CD4-positive, alpha-beta T cell (primary cell): Measurements from ENCODE around the gene CCDC9B. TPM values are rescaled to one million over a fixed set of nuclear protein-coding genes. Genes with fewer than 3 reads are reported as not detected.

Source experiments
- ATAC-seq: fragments of 200-7000 bp; cut with Tn5 transposase; one replicate; pipeline ENCODE4 v1.10.0; 2022; ENCODE audit warnings: mild to moderate bottlenecking; ENCODE audit not compliant: poor library complexity
- CTCF ChIA-PET: fragments of 350-600 bp; sonication (Branson Sonifier 250); formaldehyde crosslinking; loops from one replicate; lab custom pipeline; 2021; ENCODE audit warnings: antibody characterized with exemption, inconsistent platforms; lab: Charles Lee
- POLR2A ChIA-PET: fragments of 350-600 bp; sonication (Branson Sonifier 250); formaldehyde crosslinking; loops from one replicate; lab custom pipeline; 2021; ENCODE audit warnings: antibody characterized with exemption, inconsistent platforms; lab: Charles Lee
- DNase-seq, 14 experiments: peaks; one replicate each; pipeline ENCODE4 v3.0.0-alpha.2; 2013 to 2020; ENCODE audit warnings: mixed read lengths in 2 of 14
- H3K27ac ChIP-seq, 2 donors: one replicate each; pipeline versions ENCODE4 v1.5.1 to v1.7.0; 2013; ENCODE audit warnings: low read length in 2 of 2, low read depth in 1 of 2, mild to moderate bottlenecking in 1 of 2
- H3K27me3 ChIP-seq, 2 experiments: 1 replicate in 1 of 2; 2 replicates in 1 of 2; pipeline versions ENCODE4 v1.6.1 to v1.7.0; 2013; ENCODE audit warnings: low read length in 2 of 2, control low read depth in 1 of 2, mild to moderate bottlenecking in 1 of 2, moderate library complexity in 1 of 2; ENCODE audit not compliant: insufficient read depth in 2 of 2, control insufficient read depth in 1 of 2
- H3K36me3 ChIP-seq: one replicate; pipeline ENCODE4 v1.6.1; 2013; ENCODE audit warnings: low read length, control low read depth; ENCODE audit not compliant: insufficient read depth
- H3K4me1 ChIP-seq: one replicate; pipeline ENCODE4 v1.6.1; 2013; ENCODE audit warnings: low read length, control low read depth; ENCODE audit not compliant: insufficient read depth
- H3K4me3 ChIP-seq: one replicate; pipeline ENCODE4 v1.5.1; 2013; ENCODE audit warnings: mild to moderate bottlenecking, low read length, moderate library complexity
- H3K9me3 ChIP-seq, 2 experiments: 1 replicate in 1 of 2; 2 replicates in 1 of 2; pipeline versions ENCODE4 v1.6.1 to v1.7.0; 2013; ENCODE audit warnings: low read length in 2 of 2, mild to moderate bottlenecking in 2 of 2, control low read depth in 1 of 2, moderate library complexity in 1 of 2; ENCODE audit not compliant: control insufficient read depth in 1 of 2, insufficient read depth in 1 of 2
- H3K27ac Mint-ChIP-seq: one replicate; pipeline ENCODE4 v1.8.0; 2020; ENCODE audit warnings: mixed read lengths
- H3K27me3 Mint-ChIP-seq: one replicate; pipeline ENCODE4 v1.8.0; 2021; ENCODE audit warnings: mixed read lengths
- H3K36me3 Mint-ChIP-seq: one replicate; pipeline ENCODE4 v1.8.0; 2021; ENCODE audit warnings: low read depth, mixed read lengths
- H3K4me1 Mint-ChIP-seq: one replicate; pipeline ENCODE4 v1.8.0; 2021; ENCODE audit warnings: low read depth, mixed read lengths
- H3K4me3 Mint-ChIP-seq: one replicate; pipeline ENCODE4 v1.8.0; 2020; ENCODE audit warnings: mild to moderate bottlenecking, mixed read lengths
- H3K9me3 Mint-ChIP-seq: one replicate; pipeline ENCODE4 v1.8.0; 2020; ENCODE audit warnings: mixed read lengths
- CTCF ChIP-seq: fragments of 200-600 bp; IDR thresholded peaks from one replicate; pipeline ENCODE4 v1.8.0; 2022; ENCODE audit warnings: antibody characterized with exemption, mild to moderate bottlenecking
- intact Hi-C, 2 experiments: fragments of 100-400 bp; cut with DNase I in 1 of 2; cut with micrococcal nuclease in 1 of 2; formaldehyde crosslinking; loops; one replicate each; pipeline versions ENCODE4 v1.15.1 to v1.9.0; 2023 to 2025; cut with DNase I, micrococcal nuclease
- total RNA-seq, 174 experiments: library from RNA in 2 of 174; stranded (reverse) in 2 of 174; gene quantifications; one replicate each; pipeline ENCODE4 v1.2.3 and lab custom pipeline; 2021 to 2026

CCDC9B gene
- total RNA-seq, 2 experiments from 2014 or later, result 1.0 to 1.5 TPM

- intact Hi-C loops, result no loop called here
- Mint-ChIP-seq H3K27me3 (peaks cover 7% of the 10 kb centered on the region), H3K27ac (no peak overlapping the region), H3K4me1 (no peaks in the 10 kb centered on the region), H3K4me3 (peak overlapping the region; percentile 34), H3K9me3 (no peaks in the 10 kb centered on the region), H3K36me3 (peaks cover 29% of the 10 kb centered on the region)
- H3K27me3 ChIP-seq, result peaks cover 11 to 15% of the 10 kb centered on the region in 2 experiments
- TF ChIP-seq CTCF, result no peak
- peaks cover 36% of the 10 kb centered on the region for H3K36me3 ChIP-seq
- no peak overlapping the region for H3K4me3 ChIP-seq
- no peak overlapping the region for H3K27ac ChIP-seq
- DNase-seq, result no peak
- ChIA-PET CTCF (interaction anchor here (0.9 to 1.3 kb wide), 2 partner anchors 37 to 136 kb away, joined by 3 to 4 read pairs; no protein-coding TSS in a partner anchor), POLR2A (interaction anchor here (1.2 kb wide), 1 partner anchor 22 kb away, joined by 5 read pairs; the partner anchor contains the start of gene PLCB2)
- peaks cover 0 to 8% of the 10 kb centered on the region in 2 experiments for H3K9me3 ChIP-seq
- peaks cover 17% of the 10 kb centered on the region for H3K4me1 ChIP-seq
- ATAC-seq, result no peak
Measured at GRCh38 chr15:40285554-40286011, 55.2 kb downstream of the CCDC9B start.

- H3K27ac ChIP-seq, result no peak overlapping the region
- Mint-ChIP-seq H3K27me3 (peaks cover 12% of the 10 kb centered on the region), H3K9me3 (no peaks in the 10 kb centered on the region), H3K4me1 (no peaks in the 10 kb centered on the region), H3K4me3 (no peak overlapping the region), H3K27ac (no peak overlapping the region), H3K36me3 (peaks cover 24% of the 10 kb centered on the region)
- CTCF ChIA-PET, result interaction anchor here (0.9 to 3.4 kb wide), 3 partner anchors 23 to 137 kb away, joined by 3 to 15 read pairs (median 4); partner anchors contain the start of gene PLCB2
- intact Hi-C loops, result no loop called here
- peaks cover 17% of the 10 kb centered on the region for H3K4me1 ChIP-seq
- peaks cover 0 to 8% of the 10 kb centered on the region in 2 experiments for H3K9me3 ChIP-seq
- H3K36me3 ChIP-seq, result peaks cover 31% of the 10 kb centered on the region
- ATAC-seq, result no peak
- POLR2A ChIA-PET, result interaction anchor here (1.2 kb wide), 1 partner anchor 23 kb away, joined by 5 read pairs; the partner anchor contains the start of gene PLCB2
- H3K4me3 ChIP-seq, result no peak overlapping the region
- no peak for TF ChIP-seq CTCF
- no peak for DNase-seq
- peaks cover 14 to 19% of the 10 kb centered on the region in 2 experiments for H3K27me3 ChIP-seq
Measured at GRCh38 chr15:40285151-40285550, 55.6 kb downstream of the CCDC9B start.

- peaks cover 21 to 31% of the 10 kb centered on the region in 2 experiments for H3K27me3 ChIP-seq
- peaks cover 23% of the 10 kb centered on the region for H3K4me1 ChIP-seq
- Mint-ChIP-seq H3K27ac (no peak overlapping the region), H3K4me3 (peak overlapping the region; percentile 48), H3K4me1 (peaks cover 4% of the 10 kb centered on the region), H3K27me3 (peaks cover 23% of the 10 kb centered on the region), H3K9me3 (no peaks in the 10 kb centered on the region), H3K36me3 (peaks cover 13% of the 10 kb centered on the region)
- CTCF ChIA-PET, result interaction anchor here (0.7 to 3.4 kb wide), 4 partner anchors 24 to 177 kb away, joined by 3 to 15 read pairs (median 4); partner anchors contain the start of gene PLCB2
- intact Hi-C loops, result loop anchor here in 1 of 2 experiments (5.0 kb wide), 1 partner anchor 39 kb away; the partner anchor contains the start of gene INAFM2
- H3K36me3 ChIP-seq, result peaks cover 19% of the 10 kb centered on the region
- no peak for DNase-seq
- POLR2A ChIA-PET, result interaction anchor here (3.1 kb wide), 1 partner anchor 23 kb away, joined by 28 read pairs; the partner anchor contains the start of gene PLCB2
- H3K4me3 ChIP-seq, result no peak overlapping the region
- H3K27ac ChIP-seq, result no peak overlapping the region
- ATAC-seq, result no peak
- peaks cover 0 to 8% of the 10 kb centered on the region in 2 experiments for H3K9me3 ChIP-seq
- no peak for TF ChIP-seq CTCF
Measured at GRCh38 chr15:40283615-40284300, 57.0 kb downstream of the CCDC9B start.
